Naive thymus-derived CD8-positive, alpha-beta T cell (primary cell): ENCODE results near the gene AZI2. TPM values are rescaled to one million over a fixed set of nuclear protein-coding genes. Genes with fewer than 3 reads are reported as not detected.
A peak's percentile ranks its signal among the peaks of the same experiment; 100 is the strongest.

Experiments used
- ATAC-seq, 2 donors: fragments of 150-1000 bp; cut with Tn5 transposase in 1 of 2; sonication (Bioruptor Pico), chemical (Tn5 transposase) in 1 of 2; 1 replicate in 1 of 2; 2 replicates in 1 of 2; pipeline ENCODE4 v1.10.0; 2021; ENCODE audit warnings: mild to moderate bottlenecking in 2 of 2, moderate library complexity in 2 of 2
- POLR2A ChIA-PET: fragments of 350-600 bp; sonication (Branson Sonifier 250); formaldehyde crosslinking; loops from one replicate; lab custom pipeline; 2021; ENCODE audit warnings: antibody characterized with exemption; lab: Charles Lee
- DNase-seq, 10 donors: peaks; one replicate each; pipeline versions ENCODE4 v3.0.0 to v3.0.0-alpha.2; 2020 to 2022
- H3K27ac Mint-ChIP-seq, 10 donors: one replicate each; pipeline ENCODE4 v1.8.0; 2020 to 2022; ENCODE audit warnings: mild to moderate bottlenecking in 10 of 10, mixed read lengths in 10 of 10, moderate library complexity in 4 of 10, inconsistent platforms in 1 of 10
- H3K27me3 Mint-ChIP-seq, 5 donors: one replicate each; pipeline ENCODE4 v1.8.0; 2021 to 2022; ENCODE audit warnings: mixed read lengths in 5 of 5
- H3K36me3 Mint-ChIP-seq, 3 donors: one replicate each; pipeline ENCODE4 v1.8.0; 2020 to 2022; ENCODE audit warnings: mixed read lengths in 3 of 3, mild to moderate bottlenecking in 2 of 3, inconsistent platforms in 1 of 3
- H3K4me1 Mint-ChIP-seq, 4 donors: one replicate each; pipeline ENCODE4 v1.8.0; 2021 to 2022; ENCODE audit warnings: mixed read lengths in 4 of 4
- H3K4me3 Mint-ChIP-seq, 10 donors: one replicate each; pipeline ENCODE4 v1.8.0; 2020 to 2022; ENCODE audit warnings: mild to moderate bottlenecking in 10 of 10, mixed read lengths in 10 of 10, moderate library complexity in 6 of 10, inconsistent platforms in 1 of 10
- H3K9me3 Mint-ChIP-seq, 9 donors: one replicate each; pipeline ENCODE4 v1.8.0; 2020 to 2022; ENCODE audit warnings: mixed read lengths in 9 of 9, mild to moderate bottlenecking in 3 of 9, inconsistent platforms in 1 of 9, moderate library complexity in 1 of 9
- polyA plus RNA-seq, 3 donors: library from polyadenylated mRNA; unstranded; fragments of 300-500 nt; fragmentation: Illumina TruSeq; gene quantifications; one replicate each; pipeline ENCODE4 v1.2.3, GENCODE V29; 2021
- total RNA-seq, 8 experiments: library from RNA in 2 of 8; stranded (reverse) in 2 of 8; gene quantifications; one replicate each; pipeline ENCODE4 v1.2.3 and lab custom pipeline; 2021 to 2026

AZI2 gene
- total and polyA plus RNA-seq, 5 experiments from 2014 or later = 41.3 to 54.0 (median 45.5) TPM

GRCh38 chr3:28295898-28296490, 52.6 kb downstream of the AZI2 start:
- ATAC-seq (peak in 1 of 2 donors; percentile 10), DNase-seq (no peak)
- Mint-ChIP-seq H3K4me3 (peak overlapping the region in 4 of 10 donors; percentile 33 to 76 (median 48)), H3K9me3 (no peaks in the 10 kb centered on the region), H3K27me3 (no peaks in the 10 kb centered on the region), H3K27ac (peak overlapping the region in 5 of 10 donors; percentile 9 to 89 (median 44)), H3K4me1 (peaks cover 7 to 38% (median 24%) of the 10 kb centered on the region in 4 donors), H3K36me3 (peaks cover 0 to 23% (median 3%) of the 10 kb centered on the region in 3 donors)
- POLR2A ChIA-PET = interaction anchor here (0.5 kb wide), 1 partner anchor 200 kb away, joined by 3 read pairs; no protein-coding TSS in a partner anchor

DNA sequence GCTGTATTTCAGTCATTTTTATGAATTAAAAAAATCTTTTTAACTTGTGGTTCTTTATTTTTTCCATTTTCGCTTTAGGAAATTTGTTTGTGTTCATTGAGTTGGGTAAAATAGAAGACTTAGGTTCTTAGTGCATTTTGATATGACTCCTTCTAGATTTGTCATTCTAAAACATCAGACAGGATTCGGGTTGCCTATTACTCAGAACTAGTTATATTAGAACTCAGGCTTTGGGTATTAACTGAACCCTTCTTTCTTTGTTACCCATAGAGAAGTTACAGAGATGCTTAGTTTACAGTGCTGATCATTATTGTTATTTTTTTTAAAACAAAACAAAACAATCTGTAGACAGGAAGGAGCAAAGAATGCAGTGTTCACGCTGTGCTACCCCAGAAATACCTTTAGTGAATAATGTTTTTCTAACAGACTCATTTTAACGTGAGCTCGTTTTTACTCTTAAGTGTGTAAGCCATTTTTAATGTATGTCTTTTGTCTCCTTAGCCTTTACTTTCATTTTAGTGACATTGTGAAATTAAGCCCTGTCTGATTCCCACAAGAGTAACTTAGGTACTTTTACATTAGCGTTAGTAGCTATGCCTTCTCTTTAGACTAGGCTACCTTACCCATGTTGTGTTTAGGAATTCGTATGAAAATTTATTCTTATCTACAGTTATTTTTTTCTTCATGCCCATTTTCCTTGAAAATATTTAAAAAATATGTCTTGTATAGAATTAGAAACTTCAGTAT, 53.8 kb downstream of the AZI2 start:
- DNase-seq = no peak
- ATAC-seq = no peak
- H3K4me3 Mint-ChIP-seq = peak overlapping the region in 3 of 10 donors; percentile 33 to 76 (median 62)
- H3K4me1 Mint-ChIP-seq = peaks cover 7 to 36% (median 21%) of the 10 kb centered on the region in 4 donors
- H3K27ac Mint-ChIP-seq = peak overlapping the region in 2 of 10 donors; percentile 49 to 89
- peaks cover 7 to 23% (median 14%) of the 10 kb centered on the region in 3 donors for H3K36me3 Mint-ChIP-seq
- POLR2A ChIA-PET = interaction anchor here (0.7 kb wide), 1 partner anchor 21 kb away, joined by 3 read pairs; no protein-coding TSS in a partner anchor
- no peaks in the 10 kb centered on the region for H3K27me3 Mint-ChIP-seq
- H3K9me3 Mint-ChIP-seq = no peaks in the 10 kb centered on the region

DNA sequence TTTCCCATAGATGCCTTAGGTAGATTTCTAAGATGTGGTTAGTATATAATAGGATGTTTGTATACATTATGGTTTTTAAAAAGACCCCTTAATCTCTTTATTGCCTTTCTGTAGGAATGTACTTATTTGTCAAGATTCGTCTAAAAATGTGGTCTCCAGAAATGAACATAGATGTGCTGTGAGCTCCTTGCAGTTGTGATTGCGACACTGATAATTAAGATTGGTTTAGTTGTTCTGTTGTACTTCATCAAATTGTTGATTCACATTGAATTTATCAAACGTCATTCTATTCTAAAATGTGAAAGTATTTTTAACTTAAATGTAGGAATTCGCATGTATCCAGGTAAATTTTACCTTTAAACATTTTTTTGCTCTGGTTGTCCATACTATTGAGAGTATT, 56.0 kb downstream of the AZI2 start:
- Mint-ChIP-seq H3K4me1 (peaks cover 7 to 34% (median 21%) of the 10 kb centered on the region in 4 donors), H3K27me3 (no peaks in the 10 kb centered on the region), H3K36me3 (peaks cover 7 to 21% (median 16%) of the 10 kb centered on the region in 3 donors), H3K27ac (peak overlapping the region in 2 of 10 donors; percentile 68 to 77), H3K9me3 (no peaks in the 10 kb centered on the region), H3K4me3 (peak overlapping the region in 4 of 10 donors; percentile 33 to 86 (median 62))
- POLR2A ChIA-PET = no interaction called here
- ATAC-seq (no peak), DNase-seq (no peak)

DNA sequence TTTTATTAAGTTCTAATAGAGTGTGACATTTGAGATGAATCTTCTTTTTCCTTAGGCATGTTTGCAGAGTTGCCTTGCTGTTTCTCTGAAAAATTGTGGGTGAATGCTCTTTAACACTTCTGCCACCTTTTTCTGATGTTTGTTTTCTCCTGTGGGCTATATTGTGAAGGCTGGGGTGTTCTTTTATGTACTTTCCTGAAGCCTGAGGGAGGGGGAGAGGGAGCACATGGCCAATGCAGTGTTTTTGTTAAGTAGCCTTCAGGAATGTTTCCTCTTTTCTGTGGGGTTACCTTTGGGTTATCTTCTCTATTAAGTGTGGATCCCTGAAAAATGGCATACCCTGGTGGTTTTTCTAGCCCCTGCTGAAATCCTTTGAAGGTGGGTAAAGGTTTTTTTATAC, 57.0 kb downstream of the AZI2 start:
- no peak for DNase-seq
- ATAC-seq = no peak
- H3K4me1 Mint-ChIP-seq = peaks cover 7 to 34% (median 23%) of the 10 kb centered on the region in 4 donors
- H3K4me3 Mint-ChIP-seq = peak overlapping the region in 3 of 10 donors; percentile 67 to 86 (median 83)
- H3K27ac Mint-ChIP-seq = peak overlapping the region in 2 of 10 donors; percentile 71 to 82
- no peaks in the 10 kb centered on the region for H3K27me3 Mint-ChIP-seq
- POLR2A ChIA-PET = no interaction called here
- peaks cover 7 to 16% (median 13%) of the 10 kb centered on the region in 3 donors for H3K36me3 Mint-ChIP-seq
- H3K9me3 Mint-ChIP-seq = no peaks in the 10 kb centered on the region

DNA sequence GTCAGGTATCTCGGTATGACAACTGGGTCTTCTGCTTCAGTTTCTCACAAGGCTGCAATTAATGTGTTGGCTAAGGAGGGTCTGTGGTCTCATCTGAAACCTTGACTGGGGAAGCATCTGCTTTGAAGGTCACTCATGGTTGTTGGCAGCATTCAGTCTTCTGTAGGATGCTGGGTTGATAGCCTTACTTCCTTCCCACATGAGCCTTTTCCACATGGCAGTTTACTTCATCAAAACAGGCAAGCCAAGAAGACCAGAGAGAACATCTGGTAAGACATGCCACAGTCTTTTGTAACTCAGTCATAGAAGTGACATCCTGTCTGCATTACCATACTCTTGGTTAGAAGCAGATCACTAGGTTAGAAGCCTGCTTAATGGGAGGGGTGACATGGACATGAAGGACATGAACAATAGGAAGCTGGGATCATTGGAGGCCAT, 57.7 kb downstream of the AZI2 start:
- no peak for ATAC-seq
- Mint-ChIP-seq H3K9me3 (no peaks in the 10 kb centered on the region), H3K4me3 (peak overlapping the region in 1 of 10 donors; percentile 55), H3K4me1 (peaks cover 6 to 37% (median 24%) of the 10 kb centered on the region in 4 donors), H3K27ac (peak overlapping the region in 3 of 10 donors; percentile 37 to 89 (median 87)), H3K36me3 (peaks cover 7 to 16% (median 13%) of the 10 kb centered on the region in 3 donors), H3K27me3 (no peaks in the 10 kb centered on the region)
- POLR2A ChIA-PET = no interaction called here
- DNase-seq = no peak

- H3K27ac Mint-ChIP-seq = peak overlapping the region in 2 of 10 donors; percentile 21 to 78
- no peaks in the 10 kb centered on the region for H3K9me3 Mint-ChIP-seq
- H3K4me1 Mint-ChIP-seq = peaks cover 3 to 28% (median 20%) of the 10 kb centered on the region in 4 donors
- POLR2A ChIA-PET = interaction anchor here (0.7 to 2.3 kb wide), 4 partner anchors 62 to 574 kb away, joined by 4 to 8 read pairs (median 4); partner anchors contain the start of genes AZI2, EOMES and ZCWPW2
- ATAC-seq (no peak), DNase-seq (no peak)
- peaks cover 7 to 13% (median 12%) of the 10 kb centered on the region in 3 donors for H3K36me3 Mint-ChIP-seq
- peak overlapping the region in 2 of 10 donors; percentile 41 to 60 for H3K4me3 Mint-ChIP-seq
- no peaks in the 10 kb centered on the region for H3K27me3 Mint-ChIP-seq
Observed at GRCh38 chr3:28287046-28287445, 61.6 kb downstream of the AZI2 start.

DNA sequence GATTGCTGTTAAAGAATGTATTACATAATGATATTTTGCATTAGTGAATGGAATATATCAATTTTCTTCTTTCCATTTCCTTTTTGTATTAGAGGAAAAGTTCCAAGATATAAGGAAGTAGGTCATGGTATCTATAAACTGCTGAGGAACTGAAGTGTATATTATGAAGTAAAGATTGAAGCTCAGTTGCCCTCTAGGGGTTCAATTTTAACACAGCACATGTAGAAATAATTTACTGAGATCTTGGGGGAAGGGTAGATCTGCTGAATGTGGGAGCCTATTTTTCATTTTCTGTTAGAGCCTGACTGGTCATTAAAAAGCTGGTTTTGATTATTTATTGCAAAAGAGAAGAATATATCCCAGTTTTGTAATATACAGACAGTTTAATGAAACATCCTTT, 62.0 kb downstream of the AZI2 start:
- ATAC-seq = peak; percentile 76 to 84
- Mint-ChIP-seq H3K27ac (peak overlapping the region in 1 of 10 donors; percentile 21), H3K4me1 (peaks cover under 1 to 28% (median 19%) of the 10 kb centered on the region in 4 donors), H3K4me3 (peak overlapping the region in 2 of 10 donors; percentile 43 to 60), H3K9me3 (no peaks in the 10 kb centered on the region), H3K27me3 (no peaks in the 10 kb centered on the region), H3K36me3 (peaks cover 7 to 13% (median 9%) of the 10 kb centered on the region in 3 donors)
- peak in 3 of 10 donors; percentile 34 to 42 (median 41) for DNase-seq
- POLR2A ChIA-PET = interaction anchor here (0.7 to 2.3 kb wide), 4 partner anchors 62 to 574 kb away, joined by 4 to 8 read pairs (median 4); partner anchors contain the start of genes AZI2, EOMES and ZCWPW2

GRCh38 chr3:28280781-28281180, 67.8 kb downstream of the AZI2 start:
- POLR2A ChIA-PET = no interaction called here
- Mint-ChIP-seq H3K4me1 (peaks cover 6 to 25% (median 15%) of the 10 kb centered on the region in 4 donors), H3K36me3 (peaks cover 0 to 9% (median 0%) of the 10 kb centered on the region in 3 donors), H3K4me3 (no peak overlapping the region), H3K27ac (no peak overlapping the region), H3K27me3 (no peaks in the 10 kb centered on the region), H3K9me3 (no peaks in the 10 kb centered on the region)
- DNase-seq (no peak), ATAC-seq (no peak)

DNA sequence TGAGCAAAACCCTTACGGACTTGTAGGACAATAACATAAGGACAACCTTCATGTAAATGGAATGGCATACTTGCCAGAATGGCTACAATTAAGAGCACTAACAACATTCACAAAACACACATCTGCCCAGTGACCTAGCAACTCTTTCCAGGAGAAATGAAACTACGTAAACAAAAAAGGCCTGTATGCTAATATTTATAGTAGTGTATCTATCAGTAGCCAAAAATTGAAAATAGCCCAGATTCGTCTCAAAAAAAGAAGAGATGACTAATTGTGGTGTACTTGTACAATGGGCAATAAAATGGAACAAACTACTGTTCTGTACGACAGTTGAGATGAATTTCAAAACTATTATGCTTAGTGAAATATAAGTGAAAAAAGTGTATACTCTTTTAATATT, 68.9 kb downstream of the AZI2 start:
- Mint-ChIP-seq H3K4me3 (no peak overlapping the region), H3K36me3 (peaks cover 2 to 19% (median 9%) of the 10 kb centered on the region in 3 donors), H3K9me3 (peaks cover 0 to 3% (median 0%) of the 10 kb centered on the region in 9 donors), H3K4me1 (peaks cover 7 to 19% (median 12%) of the 10 kb centered on the region in 4 donors), H3K27ac (peak overlapping the region in 1 of 10 donors; percentile 32), H3K27me3 (no peaks in the 10 kb centered on the region)
- DNase-seq (no peak), ATAC-seq (no peak)
- POLR2A ChIA-PET = no interaction called here

GRCh38 chr3:28278918-28279317, 69.7 kb downstream of the AZI2 start:
- no peak overlapping the region for H3K4me3 Mint-ChIP-seq
- H3K36me3 Mint-ChIP-seq = peaks cover 10 to 26% (median 17%) of the 10 kb centered on the region in 3 donors
- POLR2A ChIA-PET = no interaction called here
- no peak for DNase-seq
- peaks cover 7 to 20% (median 14%) of the 10 kb centered on the region in 4 donors for H3K4me1 Mint-ChIP-seq
- H3K27ac Mint-ChIP-seq = no peak overlapping the region
- H3K9me3 Mint-ChIP-seq = peaks cover 0 to 11% (median 5%) of the 10 kb centered on the region in 9 donors
- ATAC-seq = no peak
- no peaks in the 10 kb centered on the region for H3K27me3 Mint-ChIP-seq

GRCh38 chr3:28273837-28274236, 74.8 kb downstream of the AZI2 start:
- no peak overlapping the region for H3K4me3 Mint-ChIP-seq
- peaks cover 11 to 42% (median 23%) of the 10 kb centered on the region in 9 donors for H3K9me3 Mint-ChIP-seq
- peaks cover 31 to 64% (median 63%) of the 10 kb centered on the region in 3 donors for H3K36me3 Mint-ChIP-seq
- ATAC-seq = no peak
- H3K27me3 Mint-ChIP-seq = no peaks in the 10 kb centered on the region
- POLR2A ChIA-PET = interaction anchor here (0.6 to 0.7 kb wide), 3 partner anchors 16 to 26 kb away, joined by 3 read pairs; no protein-coding TSS in a partner anchor
- no peak overlapping the region for H3K27ac Mint-ChIP-seq
- peaks cover 10 to 22% (median 18%) of the 10 kb centered on the region in 4 donors for H3K4me1 Mint-ChIP-seq
- no peak for DNase-seq
